GM12864 (cell line): ENCODE results near the gene CLEC1A.

Experiments used
- DNase-seq: peaks from one replicate; pipeline ENCODE4 v3.0.0-alpha.2; 2011; ENCODE audit warnings: low read depth
- H3K4me3 ChIP-seq: 2 replicates; pipeline ENCODE4 v1.5.1; 2011; ENCODE audit warnings: mild to moderate bottlenecking, low read depth, low read length, control low read depth
- CTCF ChIP-seq: IDR thresholded peaks from 2 replicates; pipeline ENCODE4 v1.5.1; 2011; ENCODE audit warnings: low read depth, mild to moderate bottlenecking, moderate library complexity, low read length, control low read depth, inconsistent platforms; ENCODE audit errors: missing control alignments

The CLEC1A gene

DNA sequence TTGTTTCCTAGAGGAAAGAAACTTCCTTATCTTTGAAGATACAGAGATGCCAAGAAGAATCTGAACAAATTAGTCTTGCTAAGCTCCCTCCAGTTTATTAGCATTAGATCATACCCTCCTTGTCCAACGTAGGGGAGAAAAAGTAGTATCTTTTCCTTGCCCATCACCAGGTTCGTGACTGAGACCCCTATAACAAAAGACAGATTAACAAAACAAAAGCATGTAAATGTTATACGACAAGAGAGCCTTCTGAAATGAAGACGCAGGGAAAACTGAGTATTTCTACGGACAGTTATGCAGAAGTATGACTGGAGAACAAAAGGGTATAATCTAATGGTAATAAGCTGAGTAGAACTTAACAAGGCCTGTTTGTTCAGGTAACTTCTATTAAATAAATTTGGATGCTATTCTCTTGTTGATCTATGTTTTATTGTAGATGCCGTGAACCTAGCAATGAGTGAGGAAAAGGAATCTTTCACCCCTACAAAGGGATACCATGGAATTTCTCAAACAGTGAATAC lies 34.1 kb upstream of the CLEC1A start:
- H3K4me3 ChIP-seq = no peak overlapping the region
- TF ChIP-seq CTCF = no peak
- no peak for DNase-seq

GRCh38 chr12:10131111-10131690 lies 32.4 kb upstream of the CLEC1A start:
- no peak for TF ChIP-seq CTCF
- no peak for DNase-seq
- no peak overlapping the region for H3K4me3 ChIP-seq

DNA sequence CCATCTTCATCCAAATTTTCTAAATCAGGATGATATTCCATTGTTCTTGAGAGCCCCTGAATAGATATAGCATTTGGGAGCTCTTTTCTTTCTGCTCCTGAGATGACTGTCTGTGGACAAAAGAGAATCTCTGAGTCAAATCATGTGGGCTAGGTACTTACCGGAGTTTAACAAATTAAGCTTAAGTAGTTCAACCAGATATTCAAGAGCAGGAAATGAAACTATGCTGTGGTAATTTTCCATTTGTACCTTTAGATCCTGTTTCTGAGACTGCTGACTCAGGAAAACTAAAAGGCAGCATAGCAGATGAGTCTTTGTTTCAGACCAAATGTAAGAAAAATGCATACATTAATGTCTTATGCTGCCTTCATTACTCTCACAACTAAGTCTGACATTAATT lies 31.3 kb upstream of the CLEC1A start, which contains the start of gene CLEC7A:
TSS of gene CLEC7A (minus strand) at position 158 of the 400 bp plus-strand sequence. CDS start at position 41, 117 bp downstream.
- peak; percentile 43 for DNase-seq
- no peak for TF ChIP-seq CTCF
- H3K4me3 ChIP-seq = no peak within 1 kb of the TSS

DNA sequence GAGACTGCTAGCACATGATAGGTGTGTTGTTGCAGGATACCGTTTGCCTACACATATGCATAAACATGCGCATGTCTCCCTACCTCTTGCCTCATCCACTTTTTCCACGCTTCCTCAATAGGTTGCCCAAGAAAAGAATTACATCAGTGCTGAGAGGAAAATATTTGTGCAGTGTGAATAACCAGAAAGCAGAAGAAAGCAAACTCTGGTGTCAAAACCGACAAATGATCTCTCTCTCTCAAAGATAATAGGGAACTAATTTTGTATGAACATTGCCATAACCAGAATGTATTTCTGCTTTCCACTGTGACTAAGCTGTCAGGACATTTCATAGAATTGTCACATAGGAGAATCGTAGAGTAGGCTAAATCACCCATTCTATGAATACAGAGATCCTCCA lies 29.9 kb upstream of the CLEC1A start:
- H3K4me3 ChIP-seq = no peak overlapping the region
- no peak for DNase-seq
- no peak for TF ChIP-seq CTCF

GRCh38 chr12:10126413-10126812 lies 27.6 kb upstream of the CLEC1A start:
- H3K4me3 ChIP-seq = no peak overlapping the region
- TF ChIP-seq CTCF = no peak
- DNase-seq = no peak

DNA sequence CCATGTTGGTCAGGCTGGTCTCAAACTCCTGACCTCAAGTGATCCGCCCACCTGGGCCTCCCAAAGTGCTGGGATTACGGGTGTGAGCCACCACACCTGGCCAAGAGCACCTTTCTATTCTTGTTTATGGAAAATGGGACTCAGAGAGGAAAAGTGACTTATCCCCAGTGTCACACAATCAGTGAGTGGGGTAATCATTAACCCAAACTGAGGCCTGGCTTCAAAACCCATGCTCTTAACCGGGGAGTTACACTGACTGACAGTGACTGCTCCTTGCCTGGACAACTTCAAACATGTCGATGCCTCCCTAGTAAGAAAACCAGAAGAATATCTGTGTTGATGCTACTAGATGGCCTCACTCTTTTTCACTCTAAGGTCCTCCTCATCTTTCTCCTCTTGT lies 23.9 kb upstream of the CLEC1A start:
- DNase-seq = no peak
- no peak overlapping the region for H3K4me3 ChIP-seq
- TF ChIP-seq CTCF = no peak

- H3K4me3 ChIP-seq = no peak overlapping the region
- no peak for DNase-seq
- no peak for TF ChIP-seq CTCF
Measured at GRCh38 chr12:10121278-10121677, 22.5 kb upstream of the CLEC1A start.
